ENCODE data around the gene ZNF491.
A peak's percentile ranks its signal among the peaks of the same experiment; 100 is the strongest.
"Not testable (repeated sequence)": the region's sequence is repeated elsewhere in the genome, so short reads cannot be mapped to it uniquely, and the experiment has no call there.

Gene ZNF491

DNA sequence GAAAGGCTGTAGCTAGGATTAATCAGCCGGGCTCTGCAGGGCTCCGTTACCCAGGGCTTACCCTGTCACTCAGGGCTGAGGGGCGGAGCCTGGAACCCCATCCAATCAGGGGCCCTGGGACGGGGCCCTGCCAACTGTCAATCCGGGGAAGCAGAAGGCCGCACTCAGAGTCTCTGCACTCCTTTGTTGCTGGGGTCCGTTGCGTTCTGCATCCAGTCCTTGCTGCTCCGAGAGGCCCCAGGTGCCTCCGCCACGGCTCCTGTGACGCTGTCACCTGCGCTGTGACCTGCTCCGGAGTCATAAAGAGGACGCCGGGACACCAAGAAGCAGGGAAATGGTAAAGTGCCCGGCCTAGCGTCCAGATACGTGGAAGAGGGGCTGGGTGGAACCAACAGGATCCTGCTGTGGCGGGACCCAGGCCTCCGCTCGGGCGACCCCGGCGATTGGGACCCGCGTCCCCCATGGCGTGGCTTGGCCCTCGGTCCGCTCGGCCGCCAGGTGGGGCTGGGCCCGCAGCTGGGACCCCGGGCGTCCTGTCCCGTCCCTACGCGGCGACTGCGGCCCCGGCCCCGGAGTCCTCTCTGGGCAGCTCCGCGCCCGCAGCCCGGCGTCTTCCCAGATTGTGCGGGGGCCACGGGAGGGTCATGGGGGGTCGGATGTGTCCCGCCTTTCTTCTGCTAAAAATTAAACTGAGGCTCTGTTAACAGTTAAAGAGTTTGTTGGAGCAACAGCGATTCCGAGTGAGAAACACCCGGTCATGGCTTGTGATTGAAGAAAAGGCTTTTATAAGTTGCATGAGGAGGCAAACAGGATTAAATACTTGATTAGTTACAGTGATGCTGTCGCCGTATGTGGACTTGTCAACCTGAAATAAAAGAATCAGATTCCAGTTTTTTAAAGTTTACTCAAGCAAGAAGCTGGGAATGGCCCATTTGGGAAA is at the start of gene ZNF491:
TSS of gene ZNF491 (plus strand) at position 133 of the 940 bp plus-strand sequence. CDS start 7,431 bp downstream, outside the sequence.
- DNase-seq (ENCODE audit: extremely low read depth in 1 of 2, low read depth in 1 of 2), result peak; percentile 62 to 86

DNA sequence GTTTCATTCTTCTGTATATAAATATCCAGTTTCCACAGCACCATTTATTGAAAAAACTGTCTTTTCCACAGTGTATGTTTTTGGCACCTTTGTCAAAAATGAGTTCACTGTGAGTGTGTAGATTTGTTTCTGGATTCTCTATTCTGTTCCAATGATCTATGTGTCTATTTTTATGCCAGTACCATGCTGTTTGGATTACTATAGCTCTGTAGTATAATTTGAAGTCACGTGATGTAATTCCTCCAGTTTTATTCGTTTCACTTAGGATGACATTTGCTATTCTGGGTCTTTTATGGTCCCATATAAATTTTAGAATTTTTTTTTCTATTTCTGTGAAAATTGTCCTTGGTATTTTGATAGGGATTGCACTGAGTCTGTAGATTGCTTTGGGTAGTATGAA is 48.6 kb upstream of the ZNF491 start:
- DNase-seq (ENCODE audit: extremely low read depth in 1 of 2, low read depth in 1 of 2), result no peak

DNA sequence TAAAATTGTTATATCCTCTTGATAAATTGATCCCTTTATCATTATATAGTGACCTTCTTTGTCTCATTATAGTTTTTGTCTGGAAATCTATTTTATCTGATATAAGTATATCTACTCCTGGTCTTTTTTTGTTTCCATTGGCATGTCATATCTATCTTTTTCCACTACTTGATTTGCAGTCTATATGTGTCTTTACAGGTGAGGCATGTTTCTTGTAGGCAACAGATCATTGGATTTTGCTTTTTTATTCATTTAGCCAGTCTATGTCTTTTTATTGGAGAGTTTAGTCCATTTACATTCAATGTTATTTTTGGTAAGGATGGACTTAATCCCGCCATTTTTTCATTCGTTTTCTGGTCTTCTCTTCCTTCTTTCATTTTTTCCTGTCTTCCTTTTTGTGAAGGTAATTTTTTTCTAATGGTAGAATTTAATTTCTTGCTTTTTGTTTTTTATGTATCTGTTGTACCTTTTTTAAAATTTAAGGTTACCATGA is 46.0 kb upstream of the ZNF491 start:
- DNase-seq (ENCODE audit: extremely low read depth in 1 of 2, low read depth in 1 of 2), result no peak

DNA sequence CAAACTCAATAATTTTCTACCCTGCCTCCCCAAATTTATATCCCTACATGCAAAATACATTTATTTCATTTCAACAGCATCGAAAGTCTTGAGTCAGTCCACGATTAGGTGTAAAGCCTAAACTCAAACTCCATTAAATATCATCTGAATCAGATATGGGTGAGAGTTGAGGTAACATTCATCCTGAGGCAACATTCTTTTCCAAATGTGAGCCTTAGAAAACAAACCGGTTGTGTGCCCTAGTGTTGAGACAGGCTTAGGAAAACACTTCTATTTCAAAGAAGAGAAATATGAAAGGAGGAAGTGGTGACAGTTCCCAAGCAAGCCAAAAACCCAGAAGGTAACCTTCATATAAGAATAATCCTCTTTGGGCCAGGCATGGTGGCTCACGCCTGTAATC is 43.7 kb upstream of the ZNF491 start:
- DNase-seq (ENCODE audit: extremely low read depth in 1 of 2, low read depth in 1 of 2), result no peak

GRCh38 chr19:11756965-11757364 is 41.4 kb upstream of the ZNF491 start:
- DNase-seq (ENCODE audit: extremely low read depth in 1 of 2, low read depth in 1 of 2), result no peak

DNA sequence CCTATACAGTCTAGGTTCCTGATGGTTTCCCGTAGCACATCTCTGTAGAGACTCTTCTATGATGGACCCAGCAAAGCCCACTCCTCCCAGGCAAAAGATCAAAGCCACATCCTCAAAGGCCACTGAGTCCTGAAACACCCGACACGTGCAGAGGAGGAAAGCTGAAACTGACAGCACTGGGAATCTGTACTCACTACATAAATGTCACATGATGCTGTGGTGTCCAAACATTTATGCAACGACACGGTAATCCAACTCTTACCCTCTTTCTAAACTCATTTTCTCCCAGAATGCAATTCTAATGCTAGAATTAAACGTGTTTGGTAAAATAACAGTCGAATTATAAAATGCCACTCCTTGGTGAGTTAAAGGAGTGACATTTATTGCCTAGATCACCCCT is 38.5 kb upstream of the ZNF491 start:
- DNase-seq (ENCODE audit: extremely low read depth in 1 of 2, low read depth in 1 of 2), result no peak

GRCh38 chr19:11763117-11763516 is 35.2 kb upstream of the ZNF491 start:
- DNase-seq (ENCODE audit: extremely low read depth in 1 of 2, low read depth in 1 of 2), result no peak

- DNase-seq (ENCODE audit: extremely low read depth in 1 of 2, low read depth in 1 of 2), result no peak
Measured at GRCh38 chr19:11763611-11764010, 34.7 kb upstream of the ZNF491 start.

DNA sequence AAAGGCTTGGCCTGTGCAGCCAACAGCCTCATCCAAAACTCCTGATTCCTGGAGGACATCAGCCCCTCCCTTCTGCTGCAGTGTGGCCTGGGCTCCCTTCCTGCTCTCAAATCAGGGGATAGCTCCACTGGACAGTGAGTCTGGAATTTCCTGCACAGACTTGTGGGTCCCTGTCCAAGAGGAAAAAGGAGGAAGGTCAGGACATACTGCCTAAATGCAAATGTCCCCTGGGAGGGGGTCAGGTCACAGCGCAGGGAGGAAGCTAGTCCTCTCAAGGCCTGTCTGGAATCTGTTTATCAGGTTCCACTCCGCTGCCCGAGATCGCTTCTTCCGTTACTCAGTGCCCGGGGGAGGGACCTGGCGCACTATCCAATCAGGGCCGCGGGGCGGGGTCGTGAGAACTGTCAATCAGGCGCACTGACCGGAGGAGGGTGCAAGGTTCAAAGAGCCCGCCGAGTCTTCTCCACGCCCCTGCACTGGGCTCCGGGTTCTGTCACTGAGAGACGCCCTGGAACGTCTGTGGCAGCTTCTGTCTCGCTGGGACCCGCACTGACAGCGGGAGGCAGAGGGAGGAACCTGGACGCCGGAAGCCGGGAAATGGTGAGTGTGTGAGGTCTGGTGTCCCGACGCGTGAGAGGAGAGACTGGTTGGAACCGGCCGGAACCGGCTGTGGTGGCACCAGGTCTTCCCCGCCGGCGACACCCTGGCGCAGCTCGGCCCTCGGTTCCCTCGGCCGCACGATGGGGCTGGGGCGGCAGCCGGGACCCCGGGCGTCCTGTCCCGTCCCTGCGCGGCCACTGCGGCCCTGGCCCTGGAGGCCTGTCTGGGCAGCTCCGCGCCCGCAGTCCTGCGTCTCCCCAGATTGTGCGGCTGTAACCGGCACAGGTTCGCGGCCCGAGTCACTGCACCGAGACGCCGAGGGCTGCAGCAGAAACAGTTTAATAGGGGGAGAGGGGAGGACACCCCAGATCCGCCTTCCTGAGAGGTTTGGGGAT is 31.4 kb upstream of the ZNF491 start, which contains the start of gene ZNF441:
TSS of gene ZNF441 (plus strand) at position 404 of the 995 bp plus-strand sequence. CDS start at position 598, 194 bp downstream.
- peak; percentile 82 to 92 for DNase-seq (ENCODE audit: extremely low read depth in 1 of 2, low read depth in 1 of 2)

- no peak for DNase-seq (ENCODE audit: extremely low read depth in 1 of 2, low read depth in 1 of 2)
Measured at GRCh38 chr19:11767633-11768133, 30.6 kb upstream of the ZNF491 start.

- no peak for DNase-seq (ENCODE audit: extremely low read depth in 1 of 2, low read depth in 1 of 2)
Measured at GRCh38 chr19:11769995-11770394, 28.3 kb upstream of the ZNF491 start.

- not testable (repeated sequence) for DNase-seq (ENCODE audit: extremely low read depth in 1 of 2, low read depth in 1 of 2)
Measured at GRCh38 chr19:11771520-11771919, 26.8 kb upstream of the ZNF491 start.

GRCh38 chr19:11776669-11777068 is 21.7 kb upstream of the ZNF491 start:
- not testable (repeated sequence) for DNase-seq (ENCODE audit: extremely low read depth in 1 of 2, low read depth in 1 of 2)

- DNase-seq (ENCODE audit: extremely low read depth in 1 of 2, low read depth in 1 of 2), result no peak
Measured at GRCh38 chr19:11780431-11781020, 17.8 kb upstream of the ZNF491 start.

DNA sequence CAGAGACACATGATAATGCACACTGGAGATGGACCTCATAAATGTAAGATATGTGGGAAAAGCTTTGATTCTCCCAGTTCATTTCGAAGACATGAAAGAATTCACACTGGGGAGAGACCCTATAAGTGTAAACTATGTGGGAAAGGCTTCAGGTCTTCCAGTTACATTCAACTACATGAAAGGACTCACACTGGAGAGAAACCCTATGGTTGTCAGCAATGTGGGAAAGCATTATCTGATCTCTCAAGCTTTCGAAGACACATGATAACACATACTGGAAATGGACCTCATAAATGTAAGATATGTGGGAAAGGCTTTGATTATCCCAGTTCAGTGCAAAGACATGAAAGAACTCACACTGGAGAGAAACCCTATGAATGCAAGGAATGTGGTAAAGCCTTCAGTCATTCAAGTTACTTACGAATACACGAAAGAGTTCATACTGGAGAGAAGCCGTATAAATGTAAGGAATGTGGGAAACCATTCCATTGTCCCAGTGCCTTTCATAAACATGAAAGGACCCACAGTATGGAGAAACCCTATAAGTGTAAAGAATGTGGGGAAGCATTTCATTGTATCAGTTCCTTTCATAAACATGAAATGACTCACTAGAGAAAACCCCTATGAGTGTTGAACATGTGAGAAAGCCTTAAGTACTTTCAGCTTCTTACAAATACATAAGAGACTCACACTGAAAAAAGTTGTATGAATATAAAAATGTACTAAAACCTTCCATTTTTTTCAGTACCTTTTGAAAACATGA is 16.8 kb upstream of the ZNF491 start:
- no peak for DNase-seq (ENCODE audit: extremely low read depth in 1 of 2, low read depth in 1 of 2)

- DNase-seq (ENCODE audit: extremely low read depth in 1 of 2, low read depth in 1 of 2), result no peak
Measured at GRCh38 chr19:11783767-11784166, 14.6 kb upstream of the ZNF491 start.

GRCh38 chr19:11784356-11784755 is 14.0 kb upstream of the ZNF491 start:
- no peak for DNase-seq (ENCODE audit: extremely low read depth in 1 of 2, low read depth in 1 of 2)

GRCh38 chr19:11787536-11787935 is 10.8 kb upstream of the ZNF491 start:
- DNase-seq (ENCODE audit: extremely low read depth in 1 of 2, low read depth in 1 of 2), result no peak

GRCh38 chr19:11792942-11793341 is 5.4 kb upstream of the ZNF491 start:
- DNase-seq (ENCODE audit: extremely low read depth in 1 of 2, low read depth in 1 of 2), result no peak

DNA sequence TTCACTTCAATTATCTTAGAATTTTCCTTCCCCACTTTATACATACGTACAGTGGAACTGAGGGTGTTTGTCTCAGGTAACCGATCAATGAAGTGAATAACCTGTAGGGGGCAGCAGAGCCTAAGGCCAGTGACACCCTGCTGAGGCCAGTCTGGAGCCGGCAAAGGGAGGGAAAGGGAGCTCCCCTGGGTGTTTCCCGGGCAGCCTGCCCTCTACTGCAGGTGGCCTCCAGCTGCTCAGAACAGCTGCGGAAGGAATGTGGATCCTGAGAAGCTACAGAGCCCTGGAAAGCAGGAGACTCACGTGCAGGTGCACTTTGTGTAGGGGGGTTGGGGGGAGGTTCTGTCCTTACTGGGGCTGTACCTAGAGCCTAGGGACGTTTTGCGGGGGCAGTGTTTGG is 832 bp upstream of the ZNF491 start:
- peak in 1 of 2 donors; percentile 63 for DNase-seq (ENCODE audit: extremely low read depth in 1 of 2, low read depth in 1 of 2)

All from stimulated activated CD8-positive, alpha-beta memory T cell treated with anti-CD3 and anti-CD28 coated beads, Interleukin-7, amount 100 ng/mL, for 48 hours (primary cell).